Measurements from ENCODE around the gene SALL4. TPM values are rescaled to one million over a fixed set of nuclear protein-coding genes. Genes with fewer than 3 reads are reported as not detected.

The SALL4 gene
- total and polyA plus RNA-seq, 2 donors from 2014 or later: 0.09 TPM; not detected in 1

DNA sequence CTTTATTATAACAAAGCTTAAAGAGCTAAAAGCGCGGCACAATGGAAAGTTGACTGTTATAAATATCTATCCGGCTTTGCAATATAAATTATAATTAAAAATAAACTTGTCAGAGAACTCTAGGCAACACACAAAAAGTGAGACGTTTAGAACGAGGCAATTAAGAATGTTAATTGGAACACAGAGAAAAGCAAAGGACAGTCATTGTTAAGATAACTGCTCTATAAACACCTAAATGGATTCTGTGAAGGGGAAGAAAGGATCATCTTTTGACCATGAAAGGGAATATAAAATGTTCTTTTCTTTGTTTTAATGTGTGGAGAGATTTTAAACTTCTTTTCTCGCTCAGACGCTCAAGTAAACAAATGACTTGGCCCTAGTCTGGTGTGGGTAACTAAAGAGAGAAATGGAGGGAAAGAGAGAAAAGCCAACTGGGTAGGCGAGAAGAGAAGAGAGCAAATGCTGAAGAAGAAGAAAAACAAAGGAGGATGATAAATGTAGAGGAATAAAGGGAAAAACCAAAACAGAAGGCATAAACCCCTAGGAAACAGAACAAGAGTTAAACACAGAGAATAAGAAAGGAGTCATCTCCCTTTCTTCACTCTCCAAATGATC, 9.3 kb upstream of the SALL4 start:
- Histone ChIP-seq H3K27ac (ENCODE audit: low read depth in 2 of 2, low read length in 2 of 2) (no peak overlapping the region), H3K4me3 (ENCODE audit: low read length in 3 of 3) (no peak overlapping the region), H3K9me3 (ENCODE audit: control insufficient read depth in 2 of 3, insufficient read depth in 1 of 3, low read length in 3 of 3) (no peaks in the 10 kb centered on the region), H3K36me3 (ENCODE audit: control insufficient read depth in 2 of 3, insufficient read depth in 3 of 3, low read length in 3 of 3) (no peaks in the 10 kb centered on the region), H3K9ac (ENCODE audit: low read length in 3 of 3) (no peak overlapping the region), H3K27me3 (ENCODE audit: control insufficient read depth, insufficient read depth, low read length) (no peaks in the 10 kb centered on the region), H3K4me1 (ENCODE audit: control insufficient read depth in 2 of 3, insufficient read depth in 2 of 3, low read depth in 1 of 3, low read length in 3 of 3) (no peaks in the 10 kb centered on the region)
- intact Hi-C loops (cut with DNase I): no loop called here
- TF ChIP-seq, protein P1, sequence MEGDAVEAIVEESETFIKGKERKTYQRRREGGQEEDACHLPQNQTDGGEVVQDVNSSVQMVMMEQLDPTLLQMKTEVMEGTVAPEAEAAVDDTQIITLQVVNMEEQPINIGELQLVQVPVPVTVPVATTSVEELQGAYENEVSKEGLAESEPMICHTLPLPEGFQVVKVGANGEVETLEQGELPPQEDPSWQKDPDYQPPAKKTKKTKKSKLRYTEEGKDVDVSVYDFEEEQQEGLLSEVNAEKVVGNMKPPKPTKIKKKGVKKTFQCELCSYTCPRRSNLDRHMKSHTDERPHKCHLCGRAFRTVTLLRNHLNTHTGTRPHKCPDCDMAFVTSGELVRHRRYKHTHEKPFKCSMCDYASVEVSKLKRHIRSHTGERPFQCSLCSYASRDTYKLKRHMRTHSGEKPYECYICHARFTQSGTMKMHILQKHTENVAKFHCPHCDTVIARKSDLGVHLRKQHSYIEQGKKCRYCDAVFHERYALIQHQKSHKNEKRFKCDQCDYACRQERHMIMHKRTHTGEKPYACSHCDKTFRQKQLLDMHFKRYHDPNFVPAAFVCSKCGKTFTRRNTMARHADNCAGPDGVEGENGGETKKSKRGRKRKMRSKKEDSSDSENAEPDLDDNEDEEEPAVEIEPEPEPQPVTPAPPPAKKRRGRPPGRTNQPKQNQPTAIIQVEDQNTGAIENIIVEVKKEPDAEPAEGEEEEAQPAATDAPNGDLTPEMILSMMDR (IDR thresholded peaks at IDR 0.05; ENCODE audit: borderline replicate concordance, extremely low read depth, insufficient read depth): no peak
- FAIRE-seq: no peak
- no peak for DNase-seq

DNA sequence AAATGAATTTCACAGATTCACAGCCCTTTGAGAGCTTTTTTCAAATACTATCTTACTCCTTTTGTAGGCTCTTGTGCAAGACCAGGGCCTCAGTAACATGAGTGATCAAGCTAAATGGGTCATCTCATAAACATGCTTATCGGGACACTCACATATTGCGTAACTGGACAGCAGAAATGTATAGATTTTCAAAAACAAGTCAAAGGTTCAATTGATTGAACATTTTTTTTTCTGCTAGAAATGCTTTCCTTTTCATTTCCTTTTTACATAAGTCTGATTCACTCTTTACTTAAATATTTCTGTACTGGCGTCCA, 8.7 kb upstream of the SALL4 start:
- Histone ChIP-seq H3K9me3 (ENCODE audit: control insufficient read depth in 2 of 3, insufficient read depth in 1 of 3, low read length in 3 of 3) (no peaks in the 10 kb centered on the region), H3K4me3 (ENCODE audit: low read length in 3 of 3) (no peak overlapping the region), H3K27me3 (ENCODE audit: control insufficient read depth, insufficient read depth, low read length) (no peaks in the 10 kb centered on the region), H3K9ac (ENCODE audit: low read length in 3 of 3) (no peak overlapping the region), H3K27ac (ENCODE audit: low read depth in 2 of 2, low read length in 2 of 2) (no peak overlapping the region), H3K36me3 (ENCODE audit: control insufficient read depth in 2 of 3, insufficient read depth in 3 of 3, low read length in 3 of 3) (no peaks in the 10 kb centered on the region), H3K4me1 (ENCODE audit: control insufficient read depth in 2 of 3, insufficient read depth in 2 of 3, low read depth in 1 of 3, low read length in 3 of 3) (no peaks in the 10 kb centered on the region)
- TF ChIP-seq, protein P1 (IDR thresholded peaks at IDR 0.05; ENCODE audit: borderline replicate concordance, extremely low read depth, insufficient read depth): no peak
- intact Hi-C loops (cut with DNase I): no loop called here
- no peak for DNase-seq
- FAIRE-seq: no peak

DNA sequence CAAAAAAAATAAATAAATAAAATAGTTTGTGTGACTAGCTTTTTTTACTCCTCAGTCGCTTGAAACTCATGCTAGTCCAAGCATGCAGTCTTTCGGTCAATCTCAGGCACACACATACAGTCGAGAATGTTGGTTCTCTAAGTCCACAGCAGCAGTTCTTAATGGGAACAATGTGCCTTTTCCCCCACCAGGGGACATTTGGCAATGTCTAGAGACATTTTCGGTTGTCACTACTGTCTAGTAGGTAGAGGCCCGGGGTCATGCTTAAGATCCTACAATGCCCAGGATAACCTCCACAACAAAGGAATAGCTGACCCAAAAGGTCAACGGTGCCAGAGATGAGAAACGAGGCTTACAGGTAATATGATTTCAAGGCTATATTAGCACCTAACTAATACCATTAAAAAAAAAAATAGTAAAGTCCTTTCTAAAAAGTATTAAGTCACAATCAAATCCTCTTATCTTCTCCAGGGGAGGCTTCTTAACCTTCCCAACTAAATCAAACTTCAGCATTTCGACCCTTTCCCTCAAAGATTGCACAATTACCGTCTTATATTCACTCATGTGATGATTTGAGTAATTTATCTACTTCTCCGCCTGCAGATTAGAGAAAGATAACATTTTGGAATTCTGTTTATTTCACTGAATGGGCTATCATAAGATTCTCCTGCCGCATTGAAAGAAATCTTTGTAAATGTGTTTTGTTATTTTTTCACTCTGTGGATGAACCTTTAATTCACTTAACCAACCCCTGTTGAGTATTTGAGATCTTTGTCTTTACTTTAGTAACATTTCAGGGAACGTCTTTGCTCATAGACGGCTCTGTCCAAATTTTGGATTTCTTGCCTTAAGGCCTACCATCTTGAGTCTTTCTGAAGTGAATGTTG, 8.1 kb upstream of the SALL4 start:
- Histone ChIP-seq H3K27me3 (ENCODE audit: control insufficient read depth, insufficient read depth, low read length) (no peaks in the 10 kb centered on the region), H3K36me3 (ENCODE audit: control insufficient read depth in 2 of 3, insufficient read depth in 3 of 3, low read length in 3 of 3) (no peaks in the 10 kb centered on the region), H3K4me3 (ENCODE audit: low read length in 3 of 3) (no peak overlapping the region), H3K9ac (ENCODE audit: low read length in 3 of 3) (no peak overlapping the region), H3K9me3 (ENCODE audit: control insufficient read depth in 2 of 3, insufficient read depth in 1 of 3, low read length in 3 of 3) (no peaks in the 10 kb centered on the region), H3K4me1 (ENCODE audit: control insufficient read depth in 2 of 3, insufficient read depth in 2 of 3, low read depth in 1 of 3, low read length in 3 of 3) (no peaks in the 10 kb centered on the region), H3K27ac (ENCODE audit: low read depth in 2 of 2, low read length in 2 of 2) (no peak overlapping the region)
- FAIRE-seq (no peak), DNase-seq (no peak)
- TF ChIP-seq, protein P1 (IDR thresholded peaks at IDR 0.05; ENCODE audit: borderline replicate concordance, extremely low read depth, insufficient read depth): no peak
- intact Hi-C loops (cut with DNase I): no loop called here

Data from kidney (tissue), 14 donors.